ENCODE data around the gene SLC22A4. TPM values are rescaled to one million over a fixed set of nuclear protein-coding genes. Genes with fewer than 3 reads are reported as not detected.

The SLC22A4 gene
- total and polyA plus RNA-seq, 2 donors (not counting 1 experiment from before 2014, with no cell fraction given) = 0.18 TPM; not detected in 1

GRCh38 chr5:132270335-132270665, 23.9 kb upstream of the SLC22A4 start:
- CTCF ChIA-PET = no interaction called here
- WGBS (ENCODE audit: insufficient coverage) = 100% methylated on average over 1 of the region's 1 CpG
- no peaks in the 10 kb centered on the region for H3K79me2 ChIP-seq (ENCODE audit: control insufficient read depth, insufficient read depth, low read length)
- H3K36me3 ChIP-seq (replicated peaks in 1 of 2; ENCODE audit: control extremely low read depth in 1 of 2, control insufficient read depth in 1 of 2, extremely low read depth in 1 of 2, insufficient read depth in 2 of 2, low read length in 1 of 2) = no peaks in the 10 kb centered on the region
- Mint-ChIP-seq H3K27me3 (peaks cover 16% of the 10 kb centered on the region), H3K9me3 (ENCODE audit: insufficient read depth) (no peaks in the 10 kb centered on the region), H3K4me1 (peaks cover 12% of the 10 kb centered on the region), H3K4me3 (no peak overlapping the region), H3K27ac (no peak overlapping the region)
- peaks cover 0 to 23% (median 3%) of the 10 kb centered on the region in 4 experiments for H3K27me3 ChIP-seq (replicated peaks in 1 of 4; ENCODE audit: control extremely low read depth in 1 of 4, control insufficient read depth in 3 of 4, insufficient read depth in 4 of 4, low read length in 3 of 4)
- DNase-seq (no peak), ATAC-seq (ENCODE audit: low read depth) (no peak)
- no peak overlapping the region for H3K4me2 ChIP-seq (replicated peaks; ENCODE audit: low read depth, low read length, poor library complexity, severe bottlenecking)
- POLR2A ChIA-PET = no interaction called here
- no peak overlapping the region for H3K9ac ChIP-seq (ENCODE audit: low read length)
- peaks cover 10 to 12% of the 10 kb centered on the region in 2 donors for H3K4me1 ChIP-seq (ENCODE audit: control insufficient read depth in 2 of 2, insufficient read depth in 2 of 2, low read length in 2 of 2)
- H2AFZ ChIP-seq (ENCODE audit: insufficient read depth, low read depth, low read length, poor library complexity, severe bottlenecking) = no peak overlapping the region
- intact Hi-C loops (cut with micrococcal nuclease) = no loop called here
- H3K27ac ChIP-seq (ENCODE audit: low read length in 2 of 2) = no peak overlapping the region
- TF ChIP-seq EZH2 (IDR thresholded peaks at IDR 0.05; ENCODE audit: borderline replicate concordance, insufficient read depth, low read depth, low read length, poor library complexity, severe bottlenecking) = no peak
- no peak for TF ChIP-seq CTCF (IDR thresholded peaks at IDR 0.05)
- peaks cover 0 to 8% (median 0%) of the 10 kb centered on the region in 3 donors for H3K9me3 ChIP-seq (ENCODE audit: control extremely low read depth in 1 of 3, control insufficient read depth in 2 of 3, insufficient read depth in 1 of 3, low read length in 2 of 3)
- H3K4me3 ChIP-seq (ENCODE audit: control extremely low read depth in 1 of 5, extremely low read depth in 1 of 5, insufficient read depth in 1 of 5, low read depth in 2 of 5, low read length in 4 of 5) = no peak overlapping the region
- H4K20me1 ChIP-seq (ENCODE audit: control insufficient read depth, insufficient read depth, low read length, poor library complexity, severe bottlenecking) = no peaks in the 10 kb centered on the region

DNA sequence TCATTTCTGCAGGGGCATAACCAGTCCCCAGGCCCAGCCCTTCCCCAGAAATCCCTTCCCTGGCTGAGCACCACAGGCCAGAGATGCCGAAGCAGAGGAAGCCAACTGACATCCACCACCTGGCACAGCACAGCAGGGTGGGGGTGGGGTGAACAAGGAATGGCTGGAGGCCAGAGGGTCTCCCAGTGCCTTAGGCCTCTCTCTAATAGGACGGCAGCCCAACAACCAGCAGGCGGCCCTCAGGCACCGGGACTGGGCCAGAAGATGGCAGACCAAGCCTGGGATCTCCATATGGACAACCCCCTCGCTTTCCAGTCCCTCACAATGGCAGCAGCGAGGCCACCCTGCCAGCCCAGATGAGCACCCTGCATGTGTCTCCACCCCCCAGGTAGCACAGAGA, 23.5 kb upstream of the SLC22A4 start:
- no peaks in the 10 kb centered on the region for H3K36me3 ChIP-seq (replicated peaks in 1 of 2; ENCODE audit: control extremely low read depth in 1 of 2, control insufficient read depth in 1 of 2, extremely low read depth in 1 of 2, insufficient read depth in 2 of 2, low read length in 1 of 2)
- no peaks in the 10 kb centered on the region for H4K20me1 ChIP-seq (ENCODE audit: control insufficient read depth, insufficient read depth, low read length, poor library complexity, severe bottlenecking)
- H3K4me1 Mint-ChIP-seq = peaks cover 12% of the 10 kb centered on the region
- intact Hi-C loops (cut with micrococcal nuclease) = no loop called here
- peaks cover 18% of the 10 kb centered on the region for H3K27me3 Mint-ChIP-seq
- no peak for DNase-seq
- H3K4me1 ChIP-seq (ENCODE audit: control insufficient read depth in 2 of 2, insufficient read depth in 2 of 2, low read length in 2 of 2) = peaks cover 10 to 12% of the 10 kb centered on the region in 2 donors
- H3K79me2 ChIP-seq (ENCODE audit: control insufficient read depth, insufficient read depth, low read length) = no peaks in the 10 kb centered on the region
- H3K27ac Mint-ChIP-seq = no peak overlapping the region
- no peak for TF ChIP-seq EZH2 (IDR thresholded peaks at IDR 0.05; ENCODE audit: borderline replicate concordance, insufficient read depth, low read depth, low read length, poor library complexity, severe bottlenecking)
- TF ChIP-seq CTCF (IDR thresholded peaks at IDR 0.05) = no peak
- H3K4me3 Mint-ChIP-seq = no peak overlapping the region
- H3K9me3 Mint-ChIP-seq (ENCODE audit: insufficient read depth) = no peaks in the 10 kb centered on the region
- CTCF ChIA-PET = no interaction called here
- 100% methylated on average over 5 of the region's 6 CpGs for WGBS (ENCODE audit: insufficient coverage)
- no peak overlapping the region for H3K9ac ChIP-seq (ENCODE audit: low read length)
- H3K4me2 ChIP-seq (replicated peaks; ENCODE audit: low read depth, low read length, poor library complexity, severe bottlenecking) = no peak overlapping the region
- no peak overlapping the region for H2AFZ ChIP-seq (ENCODE audit: insufficient read depth, low read depth, low read length, poor library complexity, severe bottlenecking)
- ATAC-seq (ENCODE audit: low read depth) = no peak
- peaks cover 0 to 23% (median 3%) of the 10 kb centered on the region in 4 experiments for H3K27me3 ChIP-seq (replicated peaks in 1 of 4; ENCODE audit: control extremely low read depth in 1 of 4, control insufficient read depth in 3 of 4, insufficient read depth in 4 of 4, low read length in 3 of 4)
- peaks cover 0 to 8% (median 0%) of the 10 kb centered on the region in 3 donors for H3K9me3 ChIP-seq (ENCODE audit: control extremely low read depth in 1 of 3, control insufficient read depth in 2 of 3, insufficient read depth in 1 of 3, low read length in 2 of 3)
- no peak overlapping the region for H3K27ac ChIP-seq (ENCODE audit: low read length in 2 of 2)
- POLR2A ChIA-PET = no interaction called here
- no peak overlapping the region for H3K4me3 ChIP-seq (ENCODE audit: control extremely low read depth in 1 of 5, extremely low read depth in 1 of 5, insufficient read depth in 1 of 5, low read depth in 2 of 5, low read length in 4 of 5)
